GM08714 (cell line): ENCODE measurements around the gene PPP1R16B.

ENCODE experiments used
- H3K4me3 ChIP-seq: fragments of 200-500 bp; sonication (Bioruptor generic); 2 replicates; pipeline ENCODE4 v1.5.1; 2014; ENCODE audit warnings: mild to moderate bottlenecking, low read length, inconsistent platforms
- ZNF274 ChIP-seq: IDR thresholded peaks from 2 replicates; pipeline ENCODE4 v1.6.1; 2012; ENCODE audit warnings: mild to moderate bottlenecking, low read depth, low read length

PPP1R16B gene

DNA sequence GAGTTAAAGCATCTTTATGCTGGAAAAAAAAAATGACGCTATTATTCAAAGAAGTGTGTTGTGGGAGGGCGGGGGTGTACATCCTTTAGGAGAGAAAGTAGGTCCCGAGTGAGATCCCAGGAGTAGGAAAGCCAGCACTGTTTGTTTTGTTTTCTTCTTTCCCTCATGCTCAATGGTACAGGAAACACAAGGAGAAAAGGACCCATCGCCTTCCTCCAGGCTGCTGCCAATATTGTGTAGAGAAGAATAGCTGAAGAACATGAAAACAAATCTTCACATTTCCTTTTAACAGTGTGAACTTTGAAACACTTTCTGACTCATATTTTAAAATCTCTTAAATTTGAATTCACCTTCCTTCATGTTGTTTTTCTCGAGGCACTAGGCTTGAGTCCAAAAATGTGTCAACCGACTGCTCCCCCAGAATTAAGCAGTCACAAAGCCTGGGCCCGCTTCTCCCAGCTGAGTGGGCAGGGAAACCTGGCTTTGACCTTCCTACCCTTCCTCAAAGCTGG is 22.3 kb downstream of the PPP1R16B start:
- TF ChIP-seq ZNF274, result no peak
- H3K4me3 ChIP-seq, result no peak overlapping the region

DNA sequence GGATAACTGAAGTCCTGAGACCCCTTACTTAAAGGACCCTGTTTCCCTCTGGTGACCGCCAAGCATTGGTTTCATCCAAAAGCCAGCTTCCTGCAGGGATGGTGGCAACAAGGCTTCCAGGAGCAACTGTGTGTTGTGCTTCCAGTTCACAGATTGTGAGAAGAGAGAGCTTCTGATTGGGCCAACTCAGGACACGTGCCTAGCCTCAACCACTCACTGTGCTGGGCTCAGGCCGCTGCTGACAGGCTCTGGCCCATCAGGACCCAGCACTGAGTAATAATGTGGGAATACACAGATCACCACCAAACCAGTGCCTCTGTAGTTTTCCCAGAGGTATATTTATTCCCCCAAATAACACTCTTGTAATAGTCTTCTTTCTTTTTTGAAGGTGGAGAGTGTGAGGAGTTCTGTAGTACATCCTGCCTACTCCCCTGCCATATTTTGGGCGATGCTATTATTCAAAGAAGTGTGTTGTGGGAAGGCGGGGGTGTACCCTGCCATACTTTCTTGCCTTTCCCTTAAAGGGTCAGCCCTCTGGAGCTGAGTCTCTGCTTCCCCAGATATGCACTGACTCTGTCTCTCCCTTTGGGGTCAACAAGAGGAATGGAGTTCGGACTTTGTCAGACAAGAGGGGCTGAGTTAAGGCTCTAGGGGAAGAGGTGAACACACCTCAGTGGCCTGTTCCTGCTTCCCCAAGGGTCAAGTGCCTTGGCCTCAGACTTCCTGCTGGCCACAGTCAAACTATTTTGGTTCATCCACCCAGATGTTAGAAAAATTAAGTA is 23.2 kb downstream of the PPP1R16B start:
- TF ChIP-seq ZNF274, result no peak

DNA sequence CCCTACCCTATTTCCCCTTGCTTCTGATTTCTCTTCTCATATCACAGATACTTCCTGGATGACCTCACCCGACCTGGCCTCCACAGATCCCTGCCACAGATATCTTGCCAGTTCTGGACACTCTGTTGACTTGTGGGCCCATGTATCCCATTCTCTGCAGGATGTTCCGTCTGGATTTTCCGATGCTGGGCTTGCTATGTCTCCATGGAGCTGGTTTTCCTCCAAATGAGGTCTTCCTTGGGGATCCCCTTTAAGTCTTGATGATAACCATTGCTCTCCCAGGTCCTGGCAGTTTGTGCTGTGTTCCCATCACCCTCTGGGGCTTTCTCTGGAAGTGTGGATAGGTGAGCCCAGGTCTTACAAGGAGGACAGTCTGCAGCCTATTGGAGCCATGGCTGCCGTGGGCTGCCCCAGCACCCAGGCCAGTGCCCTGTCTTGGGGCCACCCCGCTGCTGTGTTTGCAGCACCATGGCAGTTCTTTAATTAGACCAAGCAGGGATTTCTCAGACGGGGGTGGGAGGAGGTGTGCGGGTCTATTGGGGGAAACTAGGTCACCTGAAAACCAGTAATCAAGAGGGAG is 23.9 kb downstream of the PPP1R16B start:
- TF ChIP-seq ZNF274, result no peak
- no peak overlapping the region for H3K4me3 ChIP-seq

More for the DNA sequence above, 23.2 kb downstream of the PPP1R16B start:
- no peak overlapping the region for H3K4me3 ChIP-seq

DNA sequence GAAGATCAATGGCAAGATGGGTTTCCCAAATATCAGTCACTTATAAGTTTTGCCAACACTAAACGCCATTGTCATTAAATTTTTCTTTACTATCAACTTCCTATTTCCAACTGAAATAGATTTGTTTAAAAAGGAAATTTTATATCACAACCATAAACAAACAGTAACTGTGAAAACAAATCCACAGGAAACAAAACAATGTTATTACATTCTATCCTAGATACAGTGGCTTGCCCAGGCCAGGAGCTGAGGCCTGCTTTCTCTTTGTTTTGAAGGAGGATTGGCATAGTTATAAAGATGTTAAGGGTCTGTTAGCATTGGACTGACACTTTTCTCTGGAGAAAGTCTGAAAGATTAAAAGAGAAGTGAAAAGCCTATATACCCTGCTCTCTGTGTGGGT is 24.9 kb downstream of the PPP1R16B start:
- no peak for TF ChIP-seq ZNF274
- H3K4me3 ChIP-seq, result no peak overlapping the region

DNA sequence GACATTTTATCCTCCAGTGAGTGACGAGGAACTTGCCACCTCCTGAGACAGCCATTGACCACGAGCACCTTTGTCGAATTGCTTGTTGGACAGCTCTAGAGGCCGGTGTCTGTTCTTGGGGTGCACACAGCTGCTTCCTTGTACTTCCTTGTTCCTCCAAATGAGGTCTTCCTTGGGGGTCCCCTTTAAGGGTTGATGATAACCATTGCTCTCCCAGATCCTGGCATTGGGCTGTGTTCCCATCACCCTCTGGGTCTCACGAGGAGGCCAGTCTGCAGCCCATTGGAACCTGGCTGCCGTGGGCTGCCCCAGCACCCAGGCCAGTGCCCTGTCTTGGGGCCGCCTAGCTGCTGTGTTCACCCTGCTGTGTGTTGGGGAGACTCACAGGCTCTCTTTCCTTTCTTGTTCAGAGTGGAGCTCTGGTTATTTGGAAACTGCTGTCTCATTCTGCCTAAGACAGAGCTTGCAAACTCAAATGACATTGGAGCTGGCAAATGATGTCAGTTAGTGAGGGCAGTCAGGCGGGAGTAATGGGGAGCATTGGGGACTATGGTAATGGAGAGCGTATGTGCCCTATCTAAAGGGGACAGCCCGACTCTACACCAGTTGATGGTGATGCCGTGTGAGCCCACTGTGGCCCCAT is 25.7 kb downstream of the PPP1R16B start:
- H3K4me3 ChIP-seq, result no peak overlapping the region

DNA sequence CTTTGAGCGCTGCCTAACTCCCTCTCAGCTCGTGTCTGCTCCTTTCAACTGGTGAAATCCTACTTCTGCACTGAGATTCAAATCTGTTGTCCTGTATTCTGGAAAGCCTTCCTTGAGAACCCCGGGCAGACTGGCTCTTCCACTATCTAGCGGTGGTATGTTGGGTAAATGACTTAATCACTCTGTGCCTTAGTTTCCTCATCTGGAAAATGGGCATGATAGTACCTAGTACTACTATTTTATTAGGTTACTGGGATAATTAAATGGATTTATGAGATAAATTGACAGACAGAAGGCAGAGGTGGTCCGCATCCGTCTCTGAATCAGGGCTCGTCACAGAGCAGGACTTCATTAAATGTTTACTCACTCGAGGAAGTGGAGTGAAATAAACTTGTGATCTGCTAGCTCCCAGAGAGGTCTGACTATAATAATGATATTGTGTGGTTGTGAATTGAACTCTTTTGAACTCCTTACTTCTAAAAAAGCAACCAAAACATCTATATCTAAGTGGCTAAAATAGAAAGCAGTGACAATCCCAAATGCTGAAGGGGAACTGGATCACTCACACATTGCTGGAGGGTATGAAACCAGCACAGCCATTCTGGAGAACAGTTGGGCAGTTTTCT is 26.6 kb downstream of the PPP1R16B start:
- no peak for TF ChIP-seq ZNF274
- H3K4me3 ChIP-seq, result no peak overlapping the region

More for the DNA sequence above, 25.7 kb downstream of the PPP1R16B start:
- TF ChIP-seq ZNF274, result no peak

DNA sequence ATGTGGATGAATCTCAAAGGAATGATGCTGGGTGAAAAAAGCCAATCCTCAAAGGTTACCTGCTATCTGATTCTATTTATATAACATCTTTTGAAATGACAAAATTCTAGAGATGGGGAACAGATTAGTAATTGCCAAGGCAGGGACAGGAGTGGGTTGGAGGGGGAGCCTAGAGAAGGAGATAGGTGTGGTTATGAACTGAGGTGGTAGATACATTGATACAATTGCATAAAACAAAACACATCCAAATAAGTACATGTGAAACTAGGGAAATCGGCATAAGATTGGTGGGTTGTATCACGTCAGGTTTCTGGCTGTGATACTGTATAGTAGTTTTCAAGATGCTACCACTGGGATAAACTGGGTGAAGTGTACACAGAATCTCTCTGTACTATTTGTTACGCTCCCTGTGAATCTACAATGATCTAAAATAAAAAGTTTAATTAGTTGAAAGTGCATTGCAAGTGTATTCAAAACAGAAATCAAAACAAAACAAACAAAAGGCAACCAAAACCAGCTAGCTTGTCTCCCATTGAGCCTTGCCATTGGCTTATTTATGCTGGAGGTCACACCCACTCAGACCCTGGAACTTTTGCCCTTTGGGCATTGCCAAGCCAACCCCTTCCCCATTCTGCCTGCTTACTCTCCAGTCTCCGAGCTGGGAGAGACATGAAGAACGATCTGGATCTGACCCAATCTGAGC is 27.8 kb downstream of the PPP1R16B start:
- no peak for TF ChIP-seq ZNF274
- H3K4me3 ChIP-seq, result no peak overlapping the region

DNA sequence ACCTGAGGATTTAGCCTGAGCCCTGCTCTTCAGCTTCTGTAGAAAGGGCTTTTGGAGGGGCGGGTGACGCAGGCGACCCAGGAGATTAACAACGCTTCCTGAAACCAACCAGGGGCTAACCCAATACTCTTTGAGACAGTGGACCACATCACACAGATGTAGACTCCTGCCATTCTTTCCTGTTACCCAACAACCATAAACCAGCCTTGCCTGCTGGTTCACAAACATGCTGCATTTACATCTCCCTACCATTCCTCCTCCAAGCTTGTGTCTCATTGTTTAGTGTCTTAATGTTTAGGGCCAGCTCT is 28.3 kb downstream of the PPP1R16B start:
- no peak overlapping the region for H3K4me3 ChIP-seq
- TF ChIP-seq ZNF274, result no peak

DNA sequence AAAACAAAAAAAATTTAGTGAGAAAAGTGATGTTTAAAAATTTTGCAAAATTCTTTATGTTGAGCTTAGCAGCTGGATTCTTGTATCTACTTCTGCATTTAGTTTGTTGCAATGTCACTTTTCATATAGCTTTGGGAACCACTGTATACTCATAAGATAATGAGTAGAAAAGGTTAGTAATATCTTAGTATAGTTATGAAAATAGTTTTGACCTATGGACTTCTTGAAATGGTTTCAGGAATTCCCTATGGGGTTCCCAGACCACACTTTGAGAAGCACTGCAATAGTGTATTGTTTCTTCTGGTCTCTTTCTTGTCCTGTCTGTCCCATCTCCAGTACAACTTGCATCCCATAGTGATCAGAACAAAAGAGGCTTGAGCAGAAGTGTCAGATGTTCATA is 29.4 kb downstream of the PPP1R16B start:
- TF ChIP-seq ZNF274, result no peak
- no peak overlapping the region for H3K4me3 ChIP-seq

DNA sequence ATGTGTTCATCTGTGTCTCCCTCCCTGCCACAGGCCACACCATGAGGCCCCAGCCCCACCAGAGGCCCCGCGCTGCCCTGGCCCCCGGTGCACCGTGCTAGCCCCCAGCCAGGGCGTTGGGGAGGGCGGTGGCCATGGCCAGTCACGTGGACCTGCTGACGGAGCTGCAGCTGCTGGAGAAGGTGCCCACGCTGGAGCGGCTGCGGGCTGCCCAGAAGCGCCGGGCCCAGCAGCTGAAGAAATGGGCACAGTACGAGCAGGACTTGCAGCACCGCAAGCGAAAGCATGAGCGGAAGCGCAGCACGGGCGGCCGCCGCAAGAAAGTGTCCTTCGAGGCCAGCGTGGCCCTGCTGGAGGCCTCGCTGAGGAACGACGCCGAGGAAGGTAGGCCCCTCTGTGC is 30.3 kb downstream of the PPP1R16B start:
- TF ChIP-seq ZNF274, result no peak
- no peak overlapping the region for H3K4me3 ChIP-seq

DNA sequence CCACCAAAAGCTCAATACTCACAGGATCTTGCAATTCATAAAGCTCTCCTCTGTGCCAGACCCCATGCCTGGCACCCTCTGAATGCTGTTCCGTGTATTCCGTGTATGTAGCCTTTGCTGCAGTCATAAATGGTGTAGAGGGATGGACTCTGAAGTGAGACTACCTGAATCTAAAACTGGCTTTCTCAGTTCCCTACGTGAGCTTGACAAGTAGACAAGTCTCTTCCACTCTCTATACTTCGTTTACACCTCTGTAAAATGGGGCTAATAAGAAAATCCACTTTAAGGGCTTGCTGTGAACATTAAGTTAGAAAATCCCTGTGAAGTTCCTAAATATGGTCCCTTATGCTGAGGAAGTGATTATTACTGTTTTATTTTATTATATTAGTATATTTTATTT is 31.5 kb downstream of the PPP1R16B start:
- TF ChIP-seq ZNF274, result no peak
- no peak overlapping the region for H3K4me3 ChIP-seq

DNA sequence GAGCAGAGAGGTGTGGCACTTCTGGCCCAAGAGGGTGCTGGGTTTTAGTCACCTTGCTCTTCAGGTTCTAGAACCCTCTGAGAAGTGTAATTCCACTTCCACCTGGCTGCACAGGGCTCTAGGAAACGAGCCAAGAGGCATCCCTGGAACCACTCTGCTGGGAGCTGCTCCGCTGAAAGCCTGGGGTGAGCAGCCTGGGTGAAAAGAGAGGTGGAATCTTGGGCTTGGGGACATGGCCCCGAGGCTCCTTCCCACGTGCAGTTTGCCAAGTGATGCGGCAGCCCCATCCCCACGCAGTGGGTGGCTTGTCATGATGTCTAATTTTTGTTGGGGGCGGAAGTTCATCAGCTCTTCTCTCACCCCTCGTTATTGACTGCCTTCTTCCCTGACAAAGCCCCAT is 32.8 kb downstream of the PPP1R16B start:
- H3K4me3 ChIP-seq, result no peak overlapping the region
- no peak for TF ChIP-seq ZNF274

DNA sequence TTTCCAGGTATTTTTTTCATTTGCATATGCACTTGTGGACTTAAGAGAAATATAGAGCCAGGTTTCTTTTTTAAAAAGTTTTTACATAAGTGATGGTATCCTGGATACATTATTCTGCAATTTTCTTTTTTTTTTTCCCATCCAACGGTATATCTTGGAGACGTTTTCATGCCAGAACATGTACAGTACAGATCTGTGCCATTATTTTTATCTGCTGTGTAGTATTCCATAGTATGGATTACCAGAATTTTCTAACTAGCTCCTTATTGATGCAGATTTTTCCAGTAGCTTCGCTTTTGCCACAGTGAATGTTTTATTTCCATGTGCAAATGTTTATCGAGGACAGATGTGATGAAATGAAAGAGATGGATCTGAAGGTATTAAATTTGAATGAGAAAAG is 34.1 kb downstream of the PPP1R16B start:
- TF ChIP-seq ZNF274, result no peak
- H3K4me3 ChIP-seq, result no peak overlapping the region
